ENCODE data around the gene SLC25A43.
A peak's percentile ranks its signal among the peaks of the same experiment; 100 is the strongest.
"Not testable (repeated sequence)": the region's sequence is repeated elsewhere in the genome, so short reads cannot be mapped to it uniquely, and the experiment has no call there.

The SLC25A43 gene

DNA sequence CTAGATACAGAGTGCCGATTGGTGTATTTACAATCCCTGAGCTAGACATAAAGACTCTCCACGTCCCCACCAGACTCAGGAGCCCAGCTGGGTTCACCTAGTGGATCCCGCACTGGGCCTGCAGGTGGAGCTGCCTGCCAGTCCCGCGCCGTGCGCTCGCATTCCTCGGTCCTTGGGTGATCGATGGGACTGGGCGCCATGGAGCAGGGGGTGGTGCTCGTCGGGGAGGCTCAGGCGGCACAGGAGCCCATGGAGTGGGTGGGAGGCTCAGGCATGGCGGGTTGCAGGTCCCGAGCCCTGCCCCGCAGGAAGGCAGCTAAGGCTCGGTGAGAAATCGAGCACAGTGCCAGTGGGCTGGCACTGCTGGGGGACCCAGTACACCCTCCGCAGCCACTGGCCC is 11.7 kb upstream of the SLC25A43 start:
- not testable (repeated sequence) for H3K4me1 ChIP-seq (ENCODE audit: insufficient read depth, low read length); H3K27ac ChIP-seq (ENCODE audit: low read length); H3K9ac ChIP-seq (ENCODE audit: low read depth, low read length); H3K27me3 ChIP-seq (ENCODE audit: insufficient read depth, low read length); H3K36me3 ChIP-seq (ENCODE audit: insufficient read depth, low read depth, low read length); H3K4me3 ChIP-seq (ENCODE audit: low read length); H3K9me3 ChIP-seq (ENCODE audit: insufficient read depth, low read depth, low read length)

DNA sequence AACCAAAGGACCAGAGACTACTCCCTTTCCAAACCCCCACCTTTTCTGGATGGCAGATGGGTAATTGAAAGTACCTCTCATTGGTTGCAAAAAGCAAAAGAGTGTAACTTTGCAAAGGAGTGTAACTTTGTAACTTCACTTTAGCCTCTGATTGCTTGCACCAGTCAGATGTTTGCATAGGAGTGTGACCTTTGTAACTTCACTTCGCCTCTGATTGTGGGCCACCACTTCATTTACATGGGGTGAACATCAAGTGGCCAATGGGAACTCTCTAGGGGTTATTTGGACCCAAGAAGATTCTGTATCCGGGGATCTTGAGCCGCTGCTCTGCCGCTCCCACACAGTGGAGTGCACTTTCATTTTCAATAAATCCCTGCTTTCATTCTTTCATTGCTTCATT is 9.9 kb upstream of the SLC25A43 start:
- Histone ChIP-seq H3K4me3 (ENCODE audit: low read length) (no peak overlapping the region), H3K27me3 (ENCODE audit: insufficient read depth, low read length) (no peaks in the 10 kb centered on the region), H3K9ac (ENCODE audit: low read depth, low read length) (no peak overlapping the region), H3K36me3 (ENCODE audit: insufficient read depth, low read depth, low read length) (no peaks in the 10 kb centered on the region), H3K4me1 (ENCODE audit: insufficient read depth, low read length) (no peaks in the 10 kb centered on the region; the same call in 1 of the 2 replicates), H3K27ac (ENCODE audit: low read length) (no peak overlapping the region), H3K9me3 (ENCODE audit: insufficient read depth, low read depth, low read length) (no peaks in the 10 kb centered on the region)

DNA sequence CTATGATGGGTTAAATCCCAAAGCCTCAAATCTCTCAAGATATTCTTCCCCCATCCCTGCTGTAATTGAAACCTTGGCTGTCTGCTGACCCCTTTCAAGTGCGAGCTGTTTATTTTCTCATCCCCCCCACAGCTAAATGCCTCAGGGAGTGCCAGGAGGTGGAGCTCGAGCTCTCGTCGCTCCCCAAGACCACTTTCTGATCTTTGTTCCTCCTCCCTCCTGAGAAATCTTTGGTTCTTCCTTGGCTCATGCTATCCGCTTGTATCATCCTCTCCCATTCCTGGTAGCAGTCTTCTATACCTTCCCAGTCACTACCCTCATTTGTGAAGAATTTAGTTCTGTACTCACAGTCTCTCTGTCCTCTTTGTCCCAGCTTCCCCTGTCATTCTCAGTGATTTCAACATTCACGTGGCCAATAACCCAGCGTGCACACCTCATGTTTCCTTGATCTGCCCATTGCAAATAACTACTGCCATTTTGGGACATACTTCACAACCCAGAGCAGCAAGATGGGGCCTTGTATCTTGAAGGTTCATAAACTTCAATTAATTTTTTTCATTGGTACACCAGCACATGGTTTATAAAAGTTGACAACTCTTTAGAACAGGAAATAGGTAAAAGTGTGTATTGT is 9.2 kb upstream of the SLC25A43 start:
- Histone ChIP-seq H3K27me3 (ENCODE audit: insufficient read depth, low read length) (no peaks in the 10 kb centered on the region), H3K4me3 (ENCODE audit: low read length) (no peak overlapping the region), H3K4me1 (ENCODE audit: insufficient read depth, low read length) (no peaks in the 10 kb centered on the region; the same call in 1 of the 2 replicates), H3K36me3 (ENCODE audit: insufficient read depth, low read depth, low read length) (no peaks in the 10 kb centered on the region), H3K9me3 (ENCODE audit: insufficient read depth, low read depth, low read length) (no peaks in the 10 kb centered on the region), H3K27ac (ENCODE audit: low read length) (no peak overlapping the region), H3K9ac (ENCODE audit: low read depth, low read length) (no peak overlapping the region)

DNA sequence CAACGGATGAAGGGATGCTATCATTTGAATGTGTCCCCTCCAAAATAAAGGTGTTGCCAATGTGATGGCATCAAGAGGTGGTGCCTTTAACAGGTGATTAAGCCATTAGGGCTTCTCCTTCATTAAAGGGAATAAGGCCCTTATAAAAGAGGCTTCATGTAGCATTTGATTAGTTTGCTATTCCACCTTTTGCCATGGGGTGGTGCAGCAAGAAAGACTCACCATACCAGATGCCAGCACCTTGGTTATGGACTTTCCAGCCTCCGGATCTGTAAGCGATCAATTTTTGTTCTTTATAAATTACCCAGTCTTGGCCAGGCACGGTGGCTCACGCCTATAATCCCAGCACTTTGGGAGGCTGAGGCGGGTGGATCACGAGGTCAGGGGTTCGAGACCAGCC is 7.9 kb upstream of the SLC25A43 start:
- H3K9me3 ChIP-seq (ENCODE audit: insufficient read depth, low read depth, low read length), result no peaks in the 10 kb centered on the region
- H3K27me3 ChIP-seq (ENCODE audit: insufficient read depth, low read length), result no peaks in the 10 kb centered on the region
- no peak overlapping the region for H3K4me3 ChIP-seq (ENCODE audit: low read length)
- no peaks in the 10 kb centered on the region; the same call in 1 of the 2 replicates for H3K4me1 ChIP-seq (ENCODE audit: insufficient read depth, low read length)
- no peak overlapping the region for H3K9ac ChIP-seq (ENCODE audit: low read depth, low read length)
- H3K36me3 ChIP-seq (ENCODE audit: insufficient read depth, low read depth, low read length), result no peaks in the 10 kb centered on the region
- H3K27ac ChIP-seq (ENCODE audit: low read length), result no peak overlapping the region

DNA sequence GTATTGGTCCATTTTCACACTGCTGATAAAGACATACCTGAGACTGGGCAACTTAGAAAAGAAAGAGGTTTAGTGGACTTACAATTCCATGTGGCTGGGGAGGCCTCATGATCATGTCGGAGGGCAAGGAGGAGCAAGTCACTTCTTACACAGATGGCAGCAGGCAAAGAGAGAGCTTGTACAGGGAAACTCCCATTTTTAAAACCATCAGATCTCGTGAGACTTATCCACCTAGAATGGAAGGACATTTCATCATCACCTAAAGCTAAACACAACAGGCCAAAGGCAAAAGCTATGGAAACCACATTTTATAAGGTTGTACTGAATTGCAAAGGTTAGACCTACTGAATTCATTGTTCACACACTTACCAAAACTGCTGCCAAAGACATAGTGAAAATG is 6.0 kb upstream of the SLC25A43 start:
- Histone ChIP-seq H3K4me1 (ENCODE audit: insufficient read depth, low read length) (no peaks in the 10 kb centered on the region; the same call in 1 of the 2 replicates), H3K4me3 (ENCODE audit: low read length) (no peak overlapping the region), H3K27ac (ENCODE audit: low read length) (no peak overlapping the region), H3K36me3 (ENCODE audit: insufficient read depth, low read depth, low read length) (no peaks in the 10 kb centered on the region), H3K9ac (ENCODE audit: low read depth, low read length) (no peak overlapping the region), H3K27me3 (ENCODE audit: insufficient read depth, low read length) (peaks cover 6% of the 10 kb centered on the region), H3K9me3 (ENCODE audit: insufficient read depth, low read depth, low read length) (no peaks in the 10 kb centered on the region)

DNA sequence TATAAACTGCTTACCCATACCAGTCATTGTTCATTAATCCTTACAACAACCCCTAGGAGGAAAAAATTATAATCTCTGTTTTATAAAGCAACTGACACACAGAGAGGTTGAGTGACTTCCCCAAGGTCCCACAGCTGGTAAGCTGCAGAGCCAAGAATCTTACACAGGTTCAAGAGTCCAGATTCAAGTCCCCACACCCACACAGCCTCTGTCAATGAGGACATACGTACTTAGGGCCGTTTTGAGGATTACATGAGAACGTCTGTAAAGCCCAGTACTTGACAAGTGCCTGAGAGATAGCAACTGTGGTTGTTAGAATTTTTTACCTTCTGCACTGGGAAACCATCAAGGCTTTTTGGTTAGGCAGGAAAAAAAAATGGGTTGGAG is 556 bp upstream of the SLC25A43 start:
- Histone ChIP-seq H3K9ac (ENCODE audit: low read depth, low read length) (peak overlapping the region; percentile 15; the same call in 1 of the 2 replicates), H3K36me3 (ENCODE audit: insufficient read depth, low read depth, low read length) (no peaks in the 10 kb centered on the region), H3K4me1 (ENCODE audit: insufficient read depth, low read length) (peaks cover 3% of the 10 kb centered on the region), H3K9me3 (ENCODE audit: insufficient read depth, low read depth, low read length) (no peaks in the 10 kb centered on the region), H3K27ac (ENCODE audit: low read length) (no peak overlapping the region), H3K4me3 (ENCODE audit: low read length) (peak overlapping the region; percentile 68; the same call in 1 of the 2 replicates), H3K27me3 (ENCODE audit: insufficient read depth, low read length) (peaks cover 22% of the 10 kb centered on the region)

DNA sequence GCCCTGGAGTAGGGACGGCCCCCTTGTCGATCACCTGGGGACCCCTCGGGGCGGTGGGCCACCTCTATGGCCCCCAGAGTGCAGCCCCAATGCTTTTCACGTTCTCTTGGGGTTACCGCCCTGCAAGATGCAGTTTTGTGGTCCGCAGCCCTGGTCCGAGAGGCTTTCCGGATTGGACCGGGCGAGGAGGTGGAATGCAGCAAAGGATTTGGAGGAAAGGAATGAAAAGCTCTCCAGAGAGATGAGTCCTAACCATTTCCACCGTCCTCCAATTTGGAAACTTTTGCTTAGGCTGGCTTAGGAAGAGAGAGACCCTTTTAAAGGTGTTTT is 601 bp downstream of the SLC25A43 start:
- H3K27me3 ChIP-seq (ENCODE audit: insufficient read depth, low read length), result peaks cover 22% of the 10 kb centered on the region
- H3K9ac ChIP-seq (ENCODE audit: low read depth, low read length), result peak overlapping the region; percentile 53; the same call in 1 of the 2 replicates
- peak overlapping the region; percentile 68 for H3K4me3 ChIP-seq (ENCODE audit: low read length)
- H3K4me1 ChIP-seq (ENCODE audit: insufficient read depth, low read length), result peaks cover 3% of the 10 kb centered on the region
- H3K27ac ChIP-seq (ENCODE audit: low read length), result no peak overlapping the region
- H3K9me3 ChIP-seq (ENCODE audit: insufficient read depth, low read depth, low read length), result no peaks in the 10 kb centered on the region
- no peaks in the 10 kb centered on the region for H3K36me3 ChIP-seq (ENCODE audit: insufficient read depth, low read depth, low read length)

DNA sequence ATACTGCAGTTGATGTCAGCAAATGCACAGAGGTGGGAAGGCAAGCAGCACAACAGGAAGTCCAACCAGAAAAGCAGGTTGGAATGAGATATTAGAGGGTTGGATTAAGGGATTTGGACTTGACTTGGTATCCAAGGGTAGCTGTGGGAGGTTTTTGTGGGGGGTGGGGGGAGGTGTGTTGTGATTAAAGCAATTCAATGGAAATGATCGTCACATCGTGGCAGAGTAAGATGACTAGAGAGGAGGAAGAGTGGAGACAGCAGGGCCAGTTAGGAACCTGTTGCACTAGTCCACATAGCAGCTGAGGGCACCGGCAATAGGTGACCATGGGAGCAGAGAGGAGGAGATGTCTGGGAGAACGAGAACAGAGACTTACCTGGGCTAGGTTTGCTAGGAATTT is 2.4 kb downstream of the SLC25A43 start:
- Histone ChIP-seq H3K4me3 (ENCODE audit: low read length) (no peak overlapping the region), H3K27ac (ENCODE audit: low read length) (no peak overlapping the region), H3K9ac (ENCODE audit: low read depth, low read length) (no peak overlapping the region), H3K27me3 (ENCODE audit: insufficient read depth, low read length) (peaks cover 22% of the 10 kb centered on the region), H3K9me3 (ENCODE audit: insufficient read depth, low read depth, low read length) (no peaks in the 10 kb centered on the region), H3K4me1 (ENCODE audit: insufficient read depth, low read length) (peaks cover 3% of the 10 kb centered on the region), H3K36me3 (ENCODE audit: insufficient read depth, low read depth, low read length) (0 out of 2 replicates have a peak, but pooled peaks cover 1% of the 10 kb centered on the region)

DNA sequence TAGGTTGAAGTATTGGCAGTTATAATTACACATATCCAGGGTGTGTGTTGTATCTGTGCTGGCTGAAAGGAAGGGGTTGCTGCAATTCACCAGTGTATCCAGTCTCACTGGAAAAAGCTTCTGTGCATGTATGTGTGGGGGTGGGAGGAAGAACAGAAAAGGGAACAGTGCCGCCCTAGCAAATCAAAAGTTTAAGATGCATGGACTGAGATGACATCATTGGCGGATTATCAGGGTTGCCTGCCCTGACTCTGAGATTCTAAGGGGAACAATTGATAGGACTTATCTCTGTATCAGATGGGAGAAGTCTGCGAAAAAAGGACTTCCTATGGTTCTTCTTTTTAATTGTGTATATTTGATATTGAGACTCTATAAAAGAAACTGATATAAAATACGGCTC is 3.5 kb downstream of the SLC25A43 start:
- no peak overlapping the region for H3K27ac ChIP-seq (ENCODE audit: low read length)
- H3K9ac ChIP-seq (ENCODE audit: low read depth, low read length), result no peak overlapping the region
- peaks cover 21% of the 10 kb centered on the region for H3K27me3 ChIP-seq (ENCODE audit: insufficient read depth, low read length)
- 0 out of 2 replicates have a peak, but pooled peaks cover 3% of the 10 kb centered on the region for H3K36me3 ChIP-seq (ENCODE audit: insufficient read depth, low read depth, low read length)
- H3K4me1 ChIP-seq (ENCODE audit: insufficient read depth, low read length), result peaks cover 3% of the 10 kb centered on the region
- no peak overlapping the region for H3K4me3 ChIP-seq (ENCODE audit: low read length)
- no peaks in the 10 kb centered on the region for H3K9me3 ChIP-seq (ENCODE audit: insufficient read depth, low read depth, low read length)

DNA sequence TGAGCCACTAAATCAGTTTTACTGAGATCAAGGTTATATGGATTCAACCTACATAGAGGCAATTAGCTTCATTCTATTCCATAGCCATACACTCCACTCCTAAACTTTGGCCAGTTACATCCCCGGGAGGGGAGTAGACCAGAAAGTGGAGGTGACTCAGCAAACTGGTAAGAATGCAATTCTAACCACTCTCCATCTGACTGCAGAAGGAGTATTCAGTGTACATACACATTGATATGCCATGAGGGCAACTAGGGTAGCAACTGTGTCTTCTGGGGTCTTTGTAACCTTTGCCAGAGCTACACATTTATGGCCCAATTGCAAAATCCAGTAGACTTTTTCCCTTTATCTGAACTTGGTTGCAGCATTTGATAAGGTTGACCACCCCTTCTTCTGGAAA is 7.6 kb downstream of the SLC25A43 start:
- Histone ChIP-seq H3K4me3 (ENCODE audit: low read length) (no peak overlapping the region), H3K27ac (ENCODE audit: low read length) (no peak overlapping the region), H3K27me3 (ENCODE audit: insufficient read depth, low read length) (no peaks in the 10 kb centered on the region), H3K36me3 (ENCODE audit: insufficient read depth, low read depth, low read length) (0 out of 2 replicates have a peak, but pooled peaks cover 3% of the 10 kb centered on the region), H3K4me1 (ENCODE audit: insufficient read depth, low read length) (no peaks in the 10 kb centered on the region; the same call in 1 of the 2 replicates), H3K9ac (ENCODE audit: low read depth, low read length) (no peak overlapping the region), H3K9me3 (ENCODE audit: insufficient read depth, low read depth, low read length) (no peaks in the 10 kb centered on the region)

DNA sequence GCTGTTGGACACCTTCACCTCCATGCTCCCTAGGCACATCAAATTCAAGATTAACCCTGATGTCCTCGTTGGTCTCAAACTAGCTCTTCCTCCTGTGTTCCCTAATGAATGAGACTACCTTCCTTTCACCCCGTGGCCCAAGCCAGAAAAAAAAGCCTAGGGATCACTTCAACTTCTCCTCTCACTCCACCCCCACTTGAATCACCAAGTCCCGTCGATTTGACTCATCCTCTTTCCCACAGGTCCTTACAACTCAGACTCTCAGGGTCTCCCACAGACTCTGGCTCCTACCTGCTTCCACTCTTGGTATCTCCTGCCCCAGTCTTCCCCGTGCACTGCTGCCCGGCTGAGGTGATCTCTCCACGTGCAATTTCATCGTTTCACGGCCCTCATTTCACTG is 8.5 kb downstream of the SLC25A43 start:
- Histone ChIP-seq H3K4me3 (ENCODE audit: low read length) (no peak overlapping the region), H3K27me3 (ENCODE audit: insufficient read depth, low read length) (no peaks in the 10 kb centered on the region), H3K9ac (ENCODE audit: low read depth, low read length) (no peak overlapping the region), H3K27ac (ENCODE audit: low read length) (no peak overlapping the region), H3K9me3 (ENCODE audit: insufficient read depth, low read depth, low read length) (no peaks in the 10 kb centered on the region), H3K4me1 (ENCODE audit: insufficient read depth, low read length) (no peaks in the 10 kb centered on the region; the same call in 1 of the 2 replicates), H3K36me3 (ENCODE audit: insufficient read depth, low read depth, low read length) (0 out of 2 replicates have a peak, but pooled peaks cover 3% of the 10 kb centered on the region)

DNA sequence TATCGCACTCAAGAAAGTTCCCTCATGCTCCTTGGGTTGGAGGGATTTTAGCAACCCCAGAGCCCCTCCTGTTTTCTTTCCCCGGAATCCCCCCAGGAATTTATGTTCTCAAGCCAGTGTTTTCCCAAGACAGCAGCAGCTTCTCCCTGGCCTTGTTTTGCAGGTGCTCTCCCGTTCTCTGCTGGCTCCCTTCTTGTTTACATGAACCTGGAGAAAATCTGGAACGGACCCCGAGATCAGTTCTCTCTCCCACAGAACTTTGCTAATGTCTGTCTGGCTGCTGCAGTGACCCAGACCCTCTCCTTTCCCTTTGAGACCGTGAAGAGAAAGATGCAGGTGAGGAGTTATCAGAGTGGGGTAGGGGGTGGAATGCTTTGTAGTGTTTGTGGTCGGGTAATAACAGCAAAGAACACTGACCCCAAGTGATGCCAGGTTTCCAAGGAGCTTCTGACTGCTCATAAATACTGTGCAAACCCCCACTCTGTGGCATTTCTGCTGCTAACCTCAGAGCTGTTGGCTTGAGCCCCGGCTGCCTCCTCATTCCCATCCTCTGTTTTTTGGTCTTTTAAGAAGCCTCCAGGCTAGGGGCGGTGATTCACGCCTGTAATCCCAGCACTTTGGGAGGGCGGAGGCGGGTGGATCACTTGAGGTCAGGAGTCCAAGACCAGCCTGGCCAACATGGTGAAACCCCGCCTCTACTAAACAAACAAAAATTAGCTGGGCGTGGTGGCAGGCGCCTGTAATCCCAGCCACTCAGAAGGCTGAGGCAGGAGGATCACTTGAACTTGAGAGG is 11.1 kb downstream of the SLC25A43 start:
- Histone ChIP-seq H3K9me3 (ENCODE audit: insufficient read depth, low read depth, low read length) (no peaks in the 10 kb centered on the region), H3K4me3 (ENCODE audit: low read length) (no peak overlapping the region), H3K9ac (ENCODE audit: low read depth, low read length) (no peak overlapping the region), H3K27me3 (ENCODE audit: insufficient read depth, low read length) (no peaks in the 10 kb centered on the region), H3K4me1 (ENCODE audit: insufficient read depth, low read length) (no peaks in the 10 kb centered on the region), H3K36me3 (ENCODE audit: insufficient read depth, low read depth, low read length) (0 out of 2 replicates have a peak, but pooled peaks cover 3% of the 10 kb centered on the region), H3K27ac (ENCODE audit: low read length) (no peak overlapping the region)
